ENCODE measurements around the gene PRSS56. TPM values are rescaled to one million over a fixed set of nuclear protein-coding genes. Genes with fewer than 3 reads are reported as not detected.

The PRSS56 gene
- total and polyA plus RNA-seq, 7 donors: 0.82 to 5.0 (median 2.4) TPM

DNA sequence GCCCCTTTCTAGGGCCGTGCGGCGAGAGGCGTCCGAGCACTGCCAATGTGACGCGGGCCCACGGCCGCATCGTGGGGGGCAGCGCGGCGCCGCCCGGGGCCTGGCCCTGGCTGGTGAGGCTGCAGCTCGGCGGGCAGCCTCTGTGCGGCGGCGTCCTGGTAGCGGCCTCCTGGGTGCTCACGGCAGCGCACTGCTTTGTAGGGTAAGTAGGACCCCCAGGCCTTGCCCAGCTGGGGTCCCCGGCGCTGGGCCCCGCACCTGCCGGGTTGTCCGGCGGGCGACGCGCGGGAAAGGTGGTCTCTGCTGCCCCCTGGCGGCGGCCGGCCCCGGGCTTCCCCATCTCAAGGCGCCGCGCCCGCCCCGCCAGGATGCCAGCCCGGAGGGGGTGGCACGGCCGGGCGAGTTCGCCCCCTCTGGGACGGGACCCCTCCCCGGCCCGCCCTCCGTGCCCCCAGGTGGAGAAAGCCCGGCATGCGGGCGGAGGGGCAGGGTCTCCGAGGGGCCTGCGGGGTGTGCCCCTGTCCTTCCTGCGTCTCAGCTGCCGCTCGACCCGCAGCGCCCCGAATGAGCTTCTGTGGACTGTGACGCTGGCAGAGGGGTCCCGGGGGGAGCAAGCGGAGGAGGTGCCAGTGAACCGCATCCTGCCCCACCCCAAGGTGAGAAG lies 1.9 kb downstream of the PRSS56 start:
- ATAC-seq (peak; percentile 19 to 52 (median 32)), DNase-seq (peak; percentile 70 to 86)
- Histone ChIP-seq H3K4me1 (peaks cover 33% of the 10 kb centered on the region), H3K27me3 (ENCODE audit: insufficient read depth in 3 of 3, low read length in 2 of 3) (peaks cover 0 to 12% (median 0%) of the 10 kb centered on the region in 3 donors), H3K36me3 (ENCODE audit: insufficient read depth in 1 of 2, low read depth in 1 of 2) (no peaks in the 10 kb centered on the region), H3K4me3 (peak overlapping the region; percentile 81), H3K9me3 (no peaks in the 10 kb centered on the region), H3K27ac (peak overlapping the region; percentile 41)
- intact Hi-C loops (cut with DNase I): loop anchor here (2.0 to 5.0 kb wide), 5 partner anchors 35 to 615 kb away; partner anchors contain the start of gene ECEL1 (in 1 of the 2)
- peak; percentile 95 for TF ChIP-seq CTCF (IDR thresholded peaks at IDR 0.05)
- 3% methylated on average over 22 to 66 of the region's 66 CpGs for WGBS, 3 donors

GRCh38 chr2:232522623-232523401 lies 2.6 kb downstream of the PRSS56 start:
- WGBS, 3 donors: 35 to 43% (median 38%) methylated on average over 39 to 46 of the region's 46 CpGs
- Histone ChIP-seq H3K9me3 (no peaks in the 10 kb centered on the region), H3K27me3 (ENCODE audit: insufficient read depth in 3 of 3, low read length in 2 of 3) (peaks cover 0 to 12% (median 0%) of the 10 kb centered on the region in 3 donors), H3K4me1 (peaks cover 39% of the 10 kb centered on the region), H3K27ac (peak overlapping the region; percentile 98), H3K4me3 (peak overlapping the region; percentile 81), H3K36me3 (ENCODE audit: insufficient read depth in 1 of 2, low read depth in 1 of 2) (peaks cover 0 to 4% of the 10 kb centered on the region in 2 donors)
- no peak for DNase-seq
- intact Hi-C loops (cut with DNase I): loop anchor here (2.0 to 5.0 kb wide), 5 partner anchors 36 to 616 kb away; partner anchors contain the start of gene ECEL1 (in 1 of the 2)
- ATAC-seq: no peak
- TF ChIP-seq CTCF (IDR thresholded peaks at IDR 0.05): no peak

GRCh38 chr2:232523402-232523681 lies 3.2 kb downstream of the PRSS56 start:
- 15 to 34% (median 23%) methylated on average over 16 of the region's 16 CpGs for WGBS, 3 donors
- Histone ChIP-seq H3K9me3 (no peaks in the 10 kb centered on the region), H3K36me3 (ENCODE audit: insufficient read depth in 1 of 2, low read depth in 1 of 2) (peaks cover 0 to 5% of the 10 kb centered on the region in 2 donors), H3K4me1 (peaks cover 43% of the 10 kb centered on the region), H3K27ac (peak overlapping the region; percentile 98), H3K4me3 (peak overlapping the region; percentile 81), H3K27me3 (ENCODE audit: insufficient read depth in 3 of 3, low read length in 2 of 3) (peaks cover 0 to 12% (median 0%) of the 10 kb centered on the region in 3 donors)
- ATAC-seq: peak in 1 of 4 donors; percentile 0
- DNase-seq: no peak
- intact Hi-C loops (cut with DNase I): loop anchor here (2.0 to 5.0 kb wide), 5 partner anchors 37 to 616 kb away; partner anchors contain the start of gene ECEL1 (in 1 of the 2)
- no peak for TF ChIP-seq CTCF (IDR thresholded peaks at IDR 0.05)

DNA sequence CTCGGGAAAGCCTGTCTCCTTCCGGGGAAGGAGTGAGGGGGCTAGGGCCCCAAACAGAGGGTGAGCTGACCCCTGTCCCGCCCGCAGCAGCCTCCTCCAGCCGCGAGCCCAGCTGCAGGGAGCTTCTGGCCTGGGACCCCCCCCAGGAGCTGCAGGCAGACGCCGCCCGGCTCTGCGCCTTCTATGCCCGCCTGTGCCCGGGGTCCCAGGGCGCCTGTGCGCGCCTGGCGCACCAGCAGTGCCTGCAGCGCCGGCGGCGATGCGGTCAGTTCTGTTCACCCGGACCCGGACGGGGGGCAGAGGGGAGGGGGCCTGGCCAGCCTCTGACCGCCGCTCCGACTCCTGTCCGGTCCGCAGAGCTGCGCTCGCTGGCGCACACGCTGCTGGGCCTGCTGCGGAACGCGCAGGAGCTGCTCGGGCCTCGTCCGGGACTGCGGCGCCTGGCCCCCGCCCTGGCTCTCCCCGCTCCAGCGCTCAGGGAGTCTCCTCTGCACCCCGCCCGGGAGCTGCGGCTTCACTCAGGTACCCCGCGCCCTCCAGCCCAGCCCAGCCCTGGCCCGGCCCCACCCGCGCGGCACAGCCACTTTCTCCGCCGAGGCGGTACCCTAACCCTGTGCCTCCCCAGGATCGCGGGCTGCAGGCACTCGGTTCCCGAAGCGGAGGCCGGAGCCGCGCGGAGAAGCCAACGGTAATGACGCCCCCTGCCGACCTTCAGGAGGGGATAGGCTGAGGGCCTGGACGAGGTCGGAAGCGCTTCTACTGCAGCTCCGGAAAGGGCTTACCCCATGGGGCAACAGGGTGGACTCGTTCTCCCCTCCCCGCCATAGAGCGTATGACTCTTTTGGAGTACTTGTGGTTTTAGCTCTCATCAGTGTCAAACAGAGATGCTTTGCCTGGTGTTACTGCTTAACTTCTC lies 3.8 kb downstream of the PRSS56 start:
- ATAC-seq (peak; percentile 29 to 54 (median 42)), DNase-seq (peak; percentile 59 to 84)
- Histone ChIP-seq H3K36me3 (ENCODE audit: insufficient read depth in 1 of 2, low read depth in 1 of 2) (peaks cover 0 to 5% of the 10 kb centered on the region in 2 donors), H3K4me1 (peaks cover 48% of the 10 kb centered on the region), H3K4me3 (peak overlapping the region; percentile 81), H3K9me3 (no peaks in the 10 kb centered on the region), H3K27me3 (ENCODE audit: insufficient read depth in 3 of 3, low read length in 2 of 3) (peaks cover 0 to 12% (median 0%) of the 10 kb centered on the region in 3 donors), H3K27ac (peak overlapping the region; percentile 98)
- intact Hi-C loops (cut with DNase I): loop anchor here (2.0 to 5.0 kb wide), 5 partner anchors 37 to 617 kb away; partner anchors contain the start of gene ECEL1 (in 1 of the 2)
- TF ChIP-seq CTCF (IDR thresholded peaks at IDR 0.05): peak; percentile 25
- 1 to 18% (median 2%) methylated on average over 54 to 75 of the region's 75 CpGs for WGBS, 3 donors

All from psoas muscle (tissue), 8 donors.